Cardiac muscle cell (in vitro differentiated cells and primary cell): ENCODE results near the gene DUSP28. TPM values are rescaled to one million over a fixed set of nuclear protein-coding genes. Genes with fewer than 3 reads are reported as not detected.
A peak's percentile ranks its signal among the peaks of the same experiment; 100 is the strongest.

Experiments used
- DNase-seq, 2 donors: peaks; one replicate each; pipeline versions ENCODE4 v3.0.0 to v3.0.0-alpha.2; 2010 to 2017; ENCODE audit warnings: low read depth in 1 of 2, low spot score in 1 of 2
- H3K27ac ChIP-seq: fragments of 200-600 bp; sonication (generic); 2 replicates; pipeline ENCODE4 v1.5.1; 2016
- H3K27me3 ChIP-seq: fragments of 200-600 bp; sonication (generic); 2 replicates; pipeline ENCODE4 v1.6.0; 2016; ENCODE audit warnings: control low read depth
- H3K36me3 ChIP-seq: fragments of 200-600 bp; sonication (generic); 2 replicates; pipeline ENCODE4 v1.5.1; 2016; ENCODE audit warnings: control low read depth
- H3K4me1 ChIP-seq: fragments of 200-600 bp; sonication (generic); 2 replicates; pipeline ENCODE4 v1.8.1; 2017; ENCODE audit warnings: low read depth, mild to moderate bottlenecking, mixed run types
- H3K4me3 ChIP-seq: fragments of 200-600 bp; sonication (generic); 2 replicates; pipeline ENCODE4 v1.5.1; 2016; ENCODE audit warnings: mild to moderate bottlenecking
- H3K9me3 ChIP-seq: fragments of 200-600 bp; sonication (generic); 2 replicates; pipeline ENCODE4 v1.5.1; 2017; ENCODE audit warnings: low read depth, mild to moderate bottlenecking, control low read depth
- polyA plus RNA-seq: library from polyadenylated mRNA; unstranded; fragments of >200 nt; fragmentation: Nextera tagmentation; extraction: Ambion mirVana; gene quantifications from 2 replicates; pipeline ENCODE4 v1.2.1, GENCODE V29; 2016
- total RNA-seq: library from RNA; depleted of rRNA; stranded (reverse); fragments of >200 nt; gene quantifications from 2 replicates; pipeline ENCODE4 v1.2.3, GENCODE V29; 2016
- TF ChIP-seq, protein P1 (sequence below): IDR thresholded peaks from 2 replicates; pipeline ENCODE4 v1.5.1; 2012; ENCODE audit warnings: low read depth, mild to moderate bottlenecking, low read length

The DUSP28 gene
- total and polyA plus RNA-seq, 2 experiments from 2014 or later = 10.2 to 24.9 TPM

DNA sequence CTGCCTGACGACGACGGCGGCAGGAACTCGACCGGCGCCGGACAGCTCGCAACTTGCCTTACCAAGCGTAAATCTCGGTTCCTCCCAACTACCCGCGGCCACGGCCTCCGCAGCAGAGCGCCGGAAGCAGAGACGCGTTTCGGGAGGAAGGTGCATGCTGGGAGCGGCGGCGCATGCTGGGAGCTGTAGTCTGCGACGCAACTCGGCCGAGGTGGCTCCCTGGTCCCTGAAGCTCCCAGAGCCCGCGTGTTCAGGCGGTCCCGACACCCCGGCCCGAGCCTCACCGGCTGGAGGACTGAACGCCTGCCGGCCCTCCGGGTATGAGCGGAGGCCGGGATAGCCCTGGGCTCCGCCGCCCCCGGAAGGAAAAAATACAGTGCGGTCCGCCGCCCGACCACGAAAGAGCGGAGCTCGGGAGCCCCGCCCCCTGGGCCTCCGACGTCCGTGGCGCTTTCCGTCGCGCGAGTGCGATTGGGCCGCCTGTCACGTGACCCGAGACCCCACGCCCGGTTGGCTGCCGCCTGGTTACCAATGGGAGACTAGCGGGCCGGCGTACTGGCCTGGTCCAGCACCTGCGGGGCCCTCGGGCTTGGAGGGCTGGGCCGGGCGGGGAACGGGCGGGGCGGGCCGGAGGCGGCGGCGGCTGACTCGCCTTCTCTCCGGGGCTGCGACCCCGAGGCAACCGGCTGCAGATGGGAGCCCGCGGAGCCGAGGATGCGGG, 26.2 kb downstream of the DUSP28 start, which contains the start of gene CAPN10:
CAPN10 (plus strand) TSS at position 537 of the 721 bp plus-strand sequence; CDS start at position 715, 178 bp downstream.
- peaks cover 6% of the 10 kb centered on the region for H3K4me1 ChIP-seq
- peaks cover 11% of the 10 kb centered on the region for H3K36me3 ChIP-seq
- no peaks in the 10 kb centered on the region for H3K27me3 ChIP-seq
- TF ChIP-seq, protein P1, sequence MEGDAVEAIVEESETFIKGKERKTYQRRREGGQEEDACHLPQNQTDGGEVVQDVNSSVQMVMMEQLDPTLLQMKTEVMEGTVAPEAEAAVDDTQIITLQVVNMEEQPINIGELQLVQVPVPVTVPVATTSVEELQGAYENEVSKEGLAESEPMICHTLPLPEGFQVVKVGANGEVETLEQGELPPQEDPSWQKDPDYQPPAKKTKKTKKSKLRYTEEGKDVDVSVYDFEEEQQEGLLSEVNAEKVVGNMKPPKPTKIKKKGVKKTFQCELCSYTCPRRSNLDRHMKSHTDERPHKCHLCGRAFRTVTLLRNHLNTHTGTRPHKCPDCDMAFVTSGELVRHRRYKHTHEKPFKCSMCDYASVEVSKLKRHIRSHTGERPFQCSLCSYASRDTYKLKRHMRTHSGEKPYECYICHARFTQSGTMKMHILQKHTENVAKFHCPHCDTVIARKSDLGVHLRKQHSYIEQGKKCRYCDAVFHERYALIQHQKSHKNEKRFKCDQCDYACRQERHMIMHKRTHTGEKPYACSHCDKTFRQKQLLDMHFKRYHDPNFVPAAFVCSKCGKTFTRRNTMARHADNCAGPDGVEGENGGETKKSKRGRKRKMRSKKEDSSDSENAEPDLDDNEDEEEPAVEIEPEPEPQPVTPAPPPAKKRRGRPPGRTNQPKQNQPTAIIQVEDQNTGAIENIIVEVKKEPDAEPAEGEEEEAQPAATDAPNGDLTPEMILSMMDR = no peak
- DNase-seq = peak; percentile 95 to 99
- H3K9me3 ChIP-seq = no peaks in the 10 kb centered on the region
- peak within 1 kb of the TSS; percentile 86 for H3K27ac ChIP-seq
- peak within 1 kb of the TSS; percentile 92 for H3K4me3 ChIP-seq

DNA sequence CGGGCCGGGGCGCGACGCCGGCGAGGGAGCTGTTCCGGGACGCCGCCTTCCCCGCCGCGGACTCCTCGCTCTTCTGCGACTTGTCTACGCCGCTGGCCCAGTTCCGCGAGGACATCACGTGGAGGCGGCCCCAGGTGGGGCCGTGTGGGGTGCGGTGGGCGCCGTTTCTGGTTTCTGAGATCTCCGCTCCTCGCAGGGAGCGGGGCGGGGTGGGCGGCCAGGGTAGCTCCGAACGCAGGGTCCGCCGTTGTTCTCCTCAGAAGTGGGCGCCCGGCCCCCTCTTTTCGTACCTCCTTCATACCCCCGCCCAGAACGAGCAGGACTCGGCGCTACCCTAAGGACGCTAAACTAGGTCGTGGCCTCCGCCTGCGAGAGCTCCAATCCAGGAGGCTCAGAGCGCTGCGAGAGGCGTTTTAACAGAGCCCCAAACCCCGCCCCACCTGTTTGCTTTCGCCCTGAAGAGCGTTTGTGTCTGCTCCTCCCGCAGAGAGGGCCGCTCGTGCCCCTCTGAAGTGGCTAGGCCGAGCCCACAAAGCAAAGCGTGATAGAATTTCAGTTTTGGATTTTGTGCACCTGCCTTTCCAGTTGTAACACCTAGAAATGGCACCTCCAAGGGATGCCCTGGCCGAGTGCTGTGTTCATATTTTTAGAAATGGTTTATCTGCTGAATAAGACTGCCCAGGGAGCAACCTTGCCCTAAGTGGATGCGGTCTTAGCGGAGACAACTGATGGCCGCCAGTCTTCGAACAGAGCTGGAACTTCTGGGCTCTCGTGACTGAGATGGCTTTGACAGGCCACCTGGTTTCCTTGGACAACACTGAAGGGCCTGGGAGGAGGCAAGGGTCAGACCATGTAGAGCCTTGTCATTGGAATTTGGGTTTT, 27.0 kb downstream of the DUSP28 start:
- peaks cover 11% of the 10 kb centered on the region for H3K36me3 ChIP-seq
- H3K27me3 ChIP-seq = no peaks in the 10 kb centered on the region
- H3K4me1 ChIP-seq = peaks cover 6% of the 10 kb centered on the region
- TF ChIP-seq, protein P1 = no peak
- peak overlapping the region; percentile 32 for H3K27ac ChIP-seq
- peak overlapping the region; percentile 92 for H3K4me3 ChIP-seq
- no peaks in the 10 kb centered on the region for H3K9me3 ChIP-seq
- DNase-seq = peak in 1 of 2 donors; percentile 69

DNA sequence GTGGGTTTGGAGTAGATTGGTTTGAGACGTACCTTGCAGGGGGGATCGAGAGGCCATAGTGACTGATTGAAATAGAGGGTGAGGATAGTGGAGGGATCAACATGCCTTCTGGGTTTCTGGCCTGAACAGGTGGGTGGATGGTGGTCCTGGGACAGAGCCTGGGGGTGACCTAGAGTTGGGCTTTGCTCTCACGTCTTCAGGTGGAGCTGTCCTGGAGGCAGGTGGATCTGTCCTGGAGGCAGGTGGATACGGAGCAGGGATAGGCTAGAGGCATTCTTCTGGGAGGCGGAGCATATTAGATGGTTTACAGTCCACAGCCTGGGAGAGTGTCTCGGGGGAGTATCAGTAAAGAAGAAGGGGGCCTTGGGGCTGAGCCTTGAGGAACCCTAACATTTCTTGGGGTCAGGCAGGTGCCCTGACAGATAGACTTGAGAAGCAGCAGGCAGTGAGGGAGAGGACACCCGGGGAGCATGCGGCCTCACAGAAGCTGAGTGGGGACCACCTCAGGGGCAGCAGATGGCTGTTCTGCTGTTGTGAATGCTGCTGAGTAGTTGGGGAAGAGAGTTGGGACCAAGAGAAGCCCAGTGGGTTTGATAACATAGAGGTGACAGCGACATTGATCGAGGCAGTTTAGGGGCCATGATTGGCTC, 28.0 kb downstream of the DUSP28 start:
- H3K4me1 ChIP-seq = peaks cover 6% of the 10 kb centered on the region
- peaks cover 11% of the 10 kb centered on the region for H3K36me3 ChIP-seq
- no peaks in the 10 kb centered on the region for H3K9me3 ChIP-seq
- no peak for DNase-seq
- no peak overlapping the region for H3K27ac ChIP-seq
- no peak overlapping the region for H3K4me3 ChIP-seq
- H3K27me3 ChIP-seq = no peaks in the 10 kb centered on the region
- TF ChIP-seq, protein P1 = no peak

DNA sequence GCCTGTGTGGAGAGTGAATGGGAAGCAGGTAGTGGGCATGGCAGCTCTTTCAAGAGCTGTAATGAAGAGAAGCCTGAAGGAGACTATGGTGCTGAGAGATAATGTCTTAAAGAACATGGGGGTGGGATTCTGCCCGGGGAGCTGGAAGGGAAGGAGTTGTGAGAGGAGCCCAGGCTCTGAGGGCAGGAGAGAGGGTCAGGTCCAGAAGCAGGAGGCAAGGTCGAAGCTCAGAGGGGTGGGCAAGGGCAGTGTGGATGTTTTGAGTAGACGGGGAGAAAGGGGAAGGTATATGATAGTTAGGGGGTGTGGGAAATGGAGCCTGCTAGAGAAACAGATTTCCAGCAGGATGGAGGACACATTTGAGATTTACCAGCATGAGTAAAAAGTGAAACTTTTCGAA, 28.5 kb downstream of the DUSP28 start:
- H3K9me3 ChIP-seq = no peaks in the 10 kb centered on the region
- no peak overlapping the region for H3K27ac ChIP-seq
- H3K27me3 ChIP-seq = no peaks in the 10 kb centered on the region
- no peak for DNase-seq
- H3K4me1 ChIP-seq = peaks cover 6% of the 10 kb centered on the region
- TF ChIP-seq, protein P1 = no peak
- H3K36me3 ChIP-seq = peaks cover 11% of the 10 kb centered on the region
- no peak overlapping the region for H3K4me3 ChIP-seq

DNA sequence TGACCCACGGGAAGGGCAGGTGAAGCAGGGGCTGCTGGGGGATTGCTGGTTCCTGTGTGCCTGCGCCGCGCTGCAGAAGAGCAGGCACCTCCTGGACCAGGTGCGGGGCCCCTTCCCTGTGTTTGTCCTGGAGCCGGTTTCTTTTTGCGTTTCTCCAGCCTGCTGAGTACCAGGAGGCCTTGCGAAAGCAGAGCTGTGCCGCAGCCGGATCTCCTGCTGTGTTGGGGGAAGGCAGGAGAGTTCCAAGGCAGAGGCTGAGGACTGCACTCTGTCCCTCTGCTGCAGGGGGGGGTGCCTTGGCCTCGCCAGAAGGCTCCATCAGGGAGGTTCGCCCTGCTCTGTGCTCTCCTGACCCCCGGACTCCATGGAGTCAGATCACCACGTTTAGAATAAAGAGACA, 29.2 kb downstream of the DUSP28 start:
- no peak overlapping the region for H3K27ac ChIP-seq
- no peak for DNase-seq
- H3K27me3 ChIP-seq = no peaks in the 10 kb centered on the region
- TF ChIP-seq, protein P1 = no peak
- peaks cover 11% of the 10 kb centered on the region for H3K36me3 ChIP-seq
- H3K4me1 ChIP-seq = peaks cover 6% of the 10 kb centered on the region
- no peak overlapping the region for H3K4me3 ChIP-seq
- no peaks in the 10 kb centered on the region for H3K9me3 ChIP-seq
